ENCODE results near the gene SBF1. TPM values are rescaled to one million over a fixed set of nuclear protein-coding genes. Genes with fewer than 3 reads are reported as not detected.
A peak's percentile ranks its signal among the peaks of the same experiment; 100 is the strongest.

SBF1 gene
- total RNA-seq, 1 donor from 2014 or later, result 104 TPM

- DNase-seq (ENCODE audit: low spot score), result no peak
- peak overlapping the region; percentile 32 for H3K27ac Mint-ChIP-seq (ENCODE audit: unreplicated experiment)
- peaks cover 9% of the 10 kb centered on the region for H3K4me1 Mint-ChIP-seq (ENCODE audit: low read depth)
- H3K9me3 Mint-ChIP-seq (ENCODE audit: low read depth), result no peaks in the 10 kb centered on the region
- peaks cover 11% of the 10 kb centered on the region for H3K36me3 Mint-ChIP-seq (ENCODE audit: low read depth)
- H3K27me3 Mint-ChIP-seq (ENCODE audit: low read depth), result no peaks in the 10 kb centered on the region
- no peak overlapping the region for H3K4me3 Mint-ChIP-seq (ENCODE audit: unreplicated experiment)
- TF ChIP-seq, protein P1, sequence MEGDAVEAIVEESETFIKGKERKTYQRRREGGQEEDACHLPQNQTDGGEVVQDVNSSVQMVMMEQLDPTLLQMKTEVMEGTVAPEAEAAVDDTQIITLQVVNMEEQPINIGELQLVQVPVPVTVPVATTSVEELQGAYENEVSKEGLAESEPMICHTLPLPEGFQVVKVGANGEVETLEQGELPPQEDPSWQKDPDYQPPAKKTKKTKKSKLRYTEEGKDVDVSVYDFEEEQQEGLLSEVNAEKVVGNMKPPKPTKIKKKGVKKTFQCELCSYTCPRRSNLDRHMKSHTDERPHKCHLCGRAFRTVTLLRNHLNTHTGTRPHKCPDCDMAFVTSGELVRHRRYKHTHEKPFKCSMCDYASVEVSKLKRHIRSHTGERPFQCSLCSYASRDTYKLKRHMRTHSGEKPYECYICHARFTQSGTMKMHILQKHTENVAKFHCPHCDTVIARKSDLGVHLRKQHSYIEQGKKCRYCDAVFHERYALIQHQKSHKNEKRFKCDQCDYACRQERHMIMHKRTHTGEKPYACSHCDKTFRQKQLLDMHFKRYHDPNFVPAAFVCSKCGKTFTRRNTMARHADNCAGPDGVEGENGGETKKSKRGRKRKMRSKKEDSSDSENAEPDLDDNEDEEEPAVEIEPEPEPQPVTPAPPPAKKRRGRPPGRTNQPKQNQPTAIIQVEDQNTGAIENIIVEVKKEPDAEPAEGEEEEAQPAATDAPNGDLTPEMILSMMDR (IDR thresholded peaks at IDR 0.05), result no peak
Measured at GRCh38 chr22:50403701-50404101, 71.1 kb downstream of the SBF1 start.

DNA sequence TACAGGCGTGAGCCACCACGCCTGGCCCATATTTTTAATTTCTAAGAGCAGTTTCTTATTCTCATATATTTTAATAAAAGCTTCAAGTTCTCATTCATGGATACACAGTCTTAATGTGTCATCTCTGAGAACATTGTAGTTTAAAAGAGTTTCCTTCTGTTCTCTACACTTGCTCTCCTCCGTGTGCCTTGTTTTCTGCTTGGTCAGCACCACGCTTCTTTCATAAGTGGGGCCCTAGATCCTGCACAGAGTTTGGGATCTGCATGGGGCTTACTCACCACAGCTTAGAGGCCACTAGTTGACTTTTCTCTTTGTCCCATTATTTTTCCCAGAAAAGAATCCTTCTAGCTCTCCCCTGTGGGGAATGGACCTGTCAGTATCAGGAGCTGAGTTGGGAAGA is 72.9 kb downstream of the SBF1 start:
- Mint-ChIP-seq H3K27ac (ENCODE audit: unreplicated experiment) (no peak overlapping the region), H3K27me3 (ENCODE audit: low read depth) (no peaks in the 10 kb centered on the region), H3K36me3 (ENCODE audit: low read depth) (peaks cover 6% of the 10 kb centered on the region), H3K9me3 (ENCODE audit: low read depth) (no peaks in the 10 kb centered on the region), H3K4me3 (ENCODE audit: unreplicated experiment) (no peak overlapping the region), H3K4me1 (ENCODE audit: low read depth) (peaks cover 13% of the 10 kb centered on the region)
- TF ChIP-seq, protein P1 (IDR thresholded peaks at IDR 0.05), result no peak
- DNase-seq (ENCODE audit: low spot score), result no peak

DNA sequence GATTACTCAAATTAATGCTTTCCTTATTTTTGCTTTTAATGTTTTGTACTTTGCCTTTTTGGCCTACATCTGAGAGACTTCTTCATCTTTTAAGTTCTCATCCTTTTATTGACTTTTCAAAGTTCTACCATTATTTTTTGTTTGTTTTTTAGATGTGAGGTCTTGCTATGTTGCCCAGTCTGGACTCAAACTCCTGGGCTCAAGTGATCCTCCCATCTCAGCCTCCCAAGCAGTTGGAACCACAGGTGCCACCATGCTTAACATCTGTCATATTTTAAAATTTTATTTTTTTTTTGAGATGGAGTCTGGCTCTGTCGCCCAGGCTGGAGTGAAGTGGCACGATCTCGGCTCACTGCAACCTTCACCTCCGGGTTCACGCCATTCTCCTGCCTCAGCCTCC is 73.9 kb downstream of the SBF1 start:
- Mint-ChIP-seq H3K36me3 (ENCODE audit: low read depth) (peaks cover 3% of the 10 kb centered on the region), H3K27ac (ENCODE audit: unreplicated experiment) (no peak overlapping the region)

DNA sequence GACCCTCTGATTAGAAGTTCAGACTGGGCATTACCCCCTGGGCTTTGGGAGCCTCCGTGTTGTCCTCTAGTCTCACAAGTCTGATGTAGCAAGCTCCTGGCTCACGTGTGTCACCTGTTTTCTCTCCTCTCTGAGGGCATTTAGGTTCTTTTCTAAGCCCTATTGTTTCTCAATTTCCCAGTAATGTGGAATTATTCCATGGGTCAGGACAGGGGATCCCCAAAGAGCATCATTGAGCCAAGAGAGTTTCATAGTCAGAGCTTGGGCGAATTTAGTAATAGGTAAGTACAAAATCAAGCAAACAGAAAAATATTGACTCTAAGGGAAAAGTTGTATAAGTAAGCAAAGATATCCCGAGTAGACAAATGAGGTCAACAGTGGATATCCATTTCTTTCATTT is 74.4 kb downstream of the SBF1 start:
- no peak overlapping the region for H3K27ac Mint-ChIP-seq (ENCODE audit: unreplicated experiment)
- H3K36me3 Mint-ChIP-seq (ENCODE audit: low read depth), result peaks cover 3% of the 10 kb centered on the region
- H3K27me3 Mint-ChIP-seq (ENCODE audit: low read depth), result no peaks in the 10 kb centered on the region
- peaks cover 18% of the 10 kb centered on the region for H3K4me1 Mint-ChIP-seq (ENCODE audit: low read depth)
- DNase-seq (ENCODE audit: low spot score), result no peak
- TF ChIP-seq, protein P1 (IDR thresholded peaks at IDR 0.05), result no peak
- no peak overlapping the region for H3K4me3 Mint-ChIP-seq (ENCODE audit: unreplicated experiment)
- H3K9me3 Mint-ChIP-seq (ENCODE audit: low read depth), result no peaks in the 10 kb centered on the region

More for the DNA sequence above, 73.9 kb downstream of the SBF1 start:
- no peak overlapping the region for H3K4me3 Mint-ChIP-seq (ENCODE audit: unreplicated experiment)
- H3K9me3 Mint-ChIP-seq (ENCODE audit: low read depth), result no peaks in the 10 kb centered on the region
- peaks cover 18% of the 10 kb centered on the region for H3K4me1 Mint-ChIP-seq (ENCODE audit: low read depth)
- no peak for DNase-seq (ENCODE audit: low spot score)
- TF ChIP-seq, protein P1 (IDR thresholded peaks at IDR 0.05), result no peak
- H3K27me3 Mint-ChIP-seq (ENCODE audit: low read depth), result no peaks in the 10 kb centered on the region

GRCh38 chr22:50399751-50400331 is 75.0 kb downstream of the SBF1 start:
- no peaks in the 10 kb centered on the region for H3K27me3 Mint-ChIP-seq (ENCODE audit: low read depth)
- H3K4me1 Mint-ChIP-seq (ENCODE audit: low read depth), result peaks cover 18% of the 10 kb centered on the region
- peaks cover 8% of the 10 kb centered on the region for H3K36me3 Mint-ChIP-seq (ENCODE audit: low read depth)
- TF ChIP-seq, protein P1 (IDR thresholded peaks at IDR 0.05), result peak; percentile 56
- no peaks in the 10 kb centered on the region for H3K9me3 Mint-ChIP-seq (ENCODE audit: low read depth)
- H3K4me3 Mint-ChIP-seq (ENCODE audit: unreplicated experiment), result no peak overlapping the region
- DNase-seq (ENCODE audit: low spot score), result no peak
- H3K27ac Mint-ChIP-seq (ENCODE audit: unreplicated experiment), result peak overlapping the region; percentile 27

All from chondrocyte (in vitro differentiated cells).